Panc1 (cell line): ENCODE measurements around the gene ADAMTS16.

ENCODE experiments used
- CTCF ChIP-seq: fragments of 450-650 bp; IDR thresholded peaks from 2 replicates; pipeline ENCODE4 v1.5.1; 2017; ENCODE audit warnings: mild to moderate bottlenecking
- POLR2AphosphoS5 ChIP-seq: IDR thresholded peaks from 2 replicates; pipeline ENCODE4 v1.6.1; 2012; ENCODE audit warnings: mild to moderate bottlenecking, low read depth, low read length, moderate library complexity
- REST ChIP-seq, 2 experiments: IDR thresholded peaks; 2 replicates each; pipeline ENCODE4 v1.6.1; 2011 to 2012; ENCODE audit warnings: low read depth in 2 of 2, control low read depth in 1 of 2, low read length in 1 of 2, mild to moderate bottlenecking in 1 of 2, moderate library complexity in 1 of 2; ENCODE audit not compliant: insufficient read depth in 1 of 2
- SIN3A ChIP-seq: IDR thresholded peaks from 2 replicates; pipeline ENCODE4 v1.6.1; 2012; ENCODE audit warnings: low read depth, mild to moderate bottlenecking, low read length, moderate library complexity, borderline replicate concordance; ENCODE audit not compliant: insufficient read depth
- TCF7L2 ChIP-seq: IDR thresholded peaks from 2 replicates; pipeline ENCODE4 v1.6.1; 2011; ENCODE audit warnings: mild to moderate bottlenecking, low read depth, low read length, inconsistent platforms

- TF ChIP-seq CTCF (no peak), TCF7L2 (no peak), REST (IDR thresholded peaks at IDR 0.05; ENCODE audit: insufficient read depth in 1 of 2, low read depth in 2 of 2, low read length in 1 of 2) (no peak), SIN3A (no peak), POLR2AphosphoS5 (no peak)
These were observed 13.7 kb upstream of the ADAMTS16 start for GRCh38 chr5:5126444-5126843.
